K562 (cell line): Measurements from ENCODE around the gene P2RX5.

ENCODE experiments used
- ATF4 ChIP-seq: fragments of 450-650 bp; formaldehyde crosslinking; IDR thresholded peaks from 2 replicates; pipeline ENCODE4 v1.4.0; 2022; ENCODE audit warnings: mild to moderate bottlenecking, moderate library complexity
- BACH1 ChIP-seq: fragments of 200-800 bp; sonication (Bioruptor generic); IDR thresholded peaks from 2 replicates; pipeline ENCODE4 v1.6.1; 2016; ENCODE audit warnings: missing genetic modification characterization, missing compliant biosample characterization
- BRF2 ChIP-seq: IDR thresholded peaks from 3 replicates; pipeline ENCODE4 v1.6.1; 2011; ENCODE audit warnings: borderline replicate concordance, mild to moderate bottlenecking; ENCODE audit not compliant: insufficient read length, insufficient read depth
- CBFB ChIP-seq: sonication (generic); formaldehyde crosslinking; IDR thresholded peaks from 2 replicates; pipeline ENCODE4 v1.4.0; 2020; ENCODE audit warnings: mild to moderate bottlenecking, missing genetic modification reagents
- E2F4 ChIP-seq: sonication (generic); formaldehyde crosslinking; IDR thresholded peaks from 2 replicates; pipeline ENCODE4 v1.8.0; 2022; ENCODE audit warnings: mild to moderate bottlenecking, low read depth, missing genetic modification reagents
- GABPA ChIP-seq: fragments of 200-800 bp; sonication (Bioruptor generic); conservative IDR thresholded peaks from 2 replicates; pipeline ENCODE4 v1.6.1; 2016; ENCODE audit warnings: low read depth, missing genetic modification characterization, missing compliant biosample characterization
- ZBTB49 ChIP-seq: sonication (generic); formaldehyde crosslinking; IDR thresholded peaks from 2 replicates; pipeline ENCODE4 v1.8.0; 2022; ENCODE audit warnings: missing genetic modification reagents, mild to moderate bottlenecking, borderline replicate concordance

- TF ChIP-seq BACH1 (tag) (no peak), GABPA (peak; percentile 93), CBFB (CRISPR knock-in tag) (no peak), ATF4 (no peak), E2F4 (CRISPR knock-in tag) (no peak), ZBTB49 (CRISPR knock-in tag) (no peak), BRF2 (no peak)
These were observed 59.6 kb downstream of the P2RX5 start, which contains the start of the genes CTNS and SHPK for GRCh38 chr17:3636154-3636907.
